Activated CD4-positive, alpha-beta T cell treated with anti-CD3 and anti-CD28 coated beads, Interleukin-2, amount 50 U/mL, for 1 hour (primary cell): Measurements from ENCODE around the gene FAM8A1.

Source experiments
- DNase-seq: peaks from one replicate; pipeline ENCODE4 v3.0.0-alpha.2; 2020

The FAM8A1 gene

DNA sequence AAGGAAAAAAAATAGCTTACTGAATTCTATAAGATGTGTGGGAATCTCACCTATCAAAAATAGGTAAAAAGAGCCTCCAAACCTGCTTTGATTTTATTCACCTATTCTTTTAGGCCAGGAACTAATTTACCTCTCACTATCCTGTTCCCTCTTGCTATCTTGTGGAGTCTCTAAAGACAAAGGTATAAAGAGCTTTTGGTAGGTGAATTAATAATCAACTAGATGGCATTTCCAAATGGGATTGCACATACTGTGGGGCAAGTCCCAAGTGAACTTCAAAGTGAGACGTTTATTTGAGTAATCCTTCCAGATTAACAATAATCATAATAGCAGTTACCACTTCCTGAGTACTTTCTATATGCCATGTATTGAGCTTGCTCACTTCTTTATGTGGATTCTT is 2.8 kb downstream of the FAM8A1 start:
- no peak for DNase-seq

DNA sequence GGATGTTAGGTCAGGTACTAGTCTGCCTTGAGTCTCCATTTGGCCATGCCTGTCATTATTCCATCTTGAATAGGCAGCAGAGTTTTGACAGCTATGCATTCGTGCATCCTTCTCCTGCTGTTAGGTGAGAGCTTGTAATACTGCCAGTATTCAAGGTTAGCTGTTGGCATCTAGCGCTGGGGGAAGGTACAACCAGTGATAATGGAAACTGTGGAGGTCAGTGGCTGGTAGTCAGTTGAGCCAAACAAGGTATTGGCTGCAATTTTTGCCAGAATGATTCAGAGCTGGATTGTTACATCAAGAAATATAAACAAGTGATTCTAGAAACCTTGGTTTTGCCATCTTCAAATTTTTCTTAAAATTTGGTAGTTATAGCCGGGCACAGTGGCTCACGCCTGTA is 6.5 kb downstream of the FAM8A1 start:
- DNase-seq: no peak

GRCh38 chr6:17610835-17611234 is 10.7 kb downstream of the FAM8A1 start:
- no peak for DNase-seq

DNA sequence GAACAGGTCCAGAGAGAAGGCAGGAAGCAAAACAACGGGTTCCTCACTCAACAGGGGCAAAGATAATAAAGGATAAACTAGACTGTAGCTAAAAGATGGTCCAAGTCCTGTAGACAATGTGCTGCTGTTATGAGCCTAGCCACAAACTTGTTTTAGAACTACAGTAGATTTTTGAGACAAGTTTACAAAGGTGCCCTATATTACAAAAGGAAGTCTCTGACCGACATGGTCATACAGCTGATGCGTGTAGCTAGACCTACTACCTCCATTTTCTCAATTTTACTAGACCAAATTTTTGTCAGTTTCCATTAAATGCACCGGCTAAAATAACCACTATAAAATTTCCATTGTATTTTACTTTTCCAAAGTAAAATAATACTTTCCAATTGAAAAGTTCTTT is 11.9 kb downstream of the FAM8A1 start:
- DNase-seq: no peak

DNA sequence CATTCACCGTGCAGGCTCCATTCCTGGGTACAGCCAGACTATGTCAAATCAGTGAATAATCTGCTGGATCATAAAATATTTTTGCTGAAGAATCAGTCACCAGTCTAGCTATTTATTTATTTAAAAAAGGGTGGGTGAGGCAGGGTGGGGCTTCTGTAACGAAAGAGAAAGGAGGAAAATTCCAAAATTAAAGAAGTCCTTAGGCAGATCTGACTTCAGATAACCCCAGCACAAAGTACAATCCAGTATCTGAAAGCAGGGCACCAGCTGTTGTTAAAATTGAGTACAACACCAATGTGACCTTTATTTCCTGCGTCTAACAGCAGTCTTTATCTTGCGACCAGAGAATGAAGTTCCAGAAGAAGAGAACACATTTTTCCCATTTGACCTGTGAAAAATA is 15.7 kb downstream of the FAM8A1 start:
- no peak for DNase-seq

DNA sequence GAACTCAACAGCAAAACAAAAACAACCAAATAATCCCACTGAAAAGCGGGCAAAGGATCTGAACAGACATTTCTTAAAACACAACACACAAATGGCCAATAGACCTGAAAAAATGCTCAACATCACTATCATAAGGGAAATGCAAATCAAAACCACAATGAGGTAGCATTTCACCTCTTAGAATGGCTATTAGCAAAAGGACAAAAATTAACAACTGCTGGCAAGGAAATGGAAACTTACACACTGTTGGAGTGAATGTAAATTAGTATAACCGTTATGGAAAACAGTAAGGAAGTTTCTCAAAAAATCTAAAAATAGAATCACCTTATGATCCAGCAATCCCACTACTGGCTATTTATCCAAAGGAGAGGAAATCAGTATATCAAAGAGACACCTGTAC is 20.9 kb downstream of the FAM8A1 start:
- no peak for DNase-seq

- DNase-seq: no peak
Measured at GRCh38 chr6:17622144-17622543, 22.0 kb downstream of the FAM8A1 start.

GRCh38 chr6:17624396-17624795 is 24.3 kb downstream of the FAM8A1 start:
- DNase-seq: no peak

DNA sequence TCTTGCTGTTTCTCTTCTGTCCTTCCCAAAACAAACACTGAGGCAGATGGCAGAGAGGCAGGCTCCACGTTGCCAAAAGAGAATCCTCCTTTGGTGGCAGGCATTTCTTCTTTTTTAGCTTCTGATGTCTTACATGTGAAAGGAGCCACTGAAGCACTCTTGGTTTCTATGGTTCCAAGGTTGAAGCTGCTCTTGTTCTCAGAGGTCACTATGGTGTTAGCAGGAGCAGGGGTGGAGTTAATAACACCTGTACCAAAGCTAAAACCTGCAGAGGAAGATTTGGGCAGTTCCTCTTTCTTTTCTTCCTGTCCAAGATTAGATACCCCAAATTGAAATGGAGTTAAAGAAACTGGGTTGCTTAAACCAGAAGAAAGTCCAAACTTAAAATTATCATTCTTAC is 28.8 kb downstream of the FAM8A1 start:
- DNase-seq: no peak

DNA sequence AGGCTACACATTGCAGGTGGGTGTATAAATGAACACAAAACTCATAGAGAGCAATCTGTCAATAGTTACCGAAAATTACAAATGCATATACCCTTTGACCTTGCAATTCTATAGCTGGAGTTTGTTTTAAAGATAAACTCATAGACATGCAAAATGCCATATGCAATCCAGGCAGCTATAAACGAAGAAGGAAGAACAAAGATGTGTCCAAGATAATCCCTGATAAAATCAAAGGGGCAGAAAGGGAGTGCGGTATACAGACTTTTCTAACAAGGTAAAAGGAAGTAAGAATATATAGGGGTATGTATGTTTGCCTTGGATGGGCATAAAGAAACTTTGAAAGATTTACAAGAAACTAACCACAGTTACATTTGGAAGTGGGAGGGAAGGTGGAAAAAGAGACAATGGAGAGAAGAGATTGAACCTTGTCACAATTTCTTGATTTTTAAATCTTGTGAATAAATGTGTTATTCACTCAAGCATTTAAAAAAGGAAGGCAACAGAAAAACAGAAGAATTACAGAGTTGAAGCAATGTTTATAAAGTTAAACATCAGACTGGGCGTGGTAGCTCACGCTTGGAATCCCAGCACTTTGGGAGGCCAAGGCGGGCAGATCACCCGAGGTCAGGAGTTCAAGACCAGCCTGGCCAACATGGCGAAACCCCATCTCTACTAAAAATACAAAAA is 29.9 kb downstream of the FAM8A1 start:
- no peak for DNase-seq

GRCh38 chr6:17630511-17631073 is 30.5 kb downstream of the FAM8A1 start:
- DNase-seq: no peak

GRCh38 chr6:17632934-17633333 is 32.8 kb downstream of the FAM8A1 start:
- no peak for DNase-seq

DNA sequence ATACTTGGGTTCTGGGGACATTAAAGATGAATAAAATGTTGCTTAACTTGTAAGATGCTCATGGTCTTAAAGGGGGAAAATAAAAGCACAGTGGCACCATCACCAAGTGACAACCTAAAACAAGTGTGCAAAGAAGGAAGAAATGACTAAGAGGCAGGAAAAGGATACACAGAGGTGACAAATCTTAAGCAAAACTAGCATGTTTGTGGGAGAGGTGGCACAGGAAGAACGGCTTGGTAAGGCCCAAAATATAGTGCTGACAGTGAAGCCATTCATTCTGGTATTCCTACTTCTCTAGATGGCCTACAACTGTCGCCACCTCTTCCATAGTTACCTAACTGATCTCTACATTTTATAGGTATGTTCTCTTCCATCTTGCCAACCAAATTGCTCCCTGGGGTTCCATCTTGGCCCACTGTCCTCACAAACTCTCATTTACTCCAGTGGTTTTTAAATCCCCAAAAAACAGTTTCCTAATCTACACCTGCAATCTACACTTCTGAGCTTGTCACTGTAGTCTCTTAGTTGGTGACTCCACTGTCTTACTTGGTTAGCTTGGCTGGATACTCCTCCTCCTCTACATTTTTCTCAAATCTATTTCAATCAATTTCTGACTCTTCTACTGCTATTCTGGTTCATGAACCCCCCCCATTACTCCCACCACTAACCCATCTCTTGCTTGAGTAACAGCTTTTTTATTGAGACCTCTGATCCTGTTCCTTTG is 33.5 kb downstream of the FAM8A1 start:
- DNase-seq: no peak

DNA sequence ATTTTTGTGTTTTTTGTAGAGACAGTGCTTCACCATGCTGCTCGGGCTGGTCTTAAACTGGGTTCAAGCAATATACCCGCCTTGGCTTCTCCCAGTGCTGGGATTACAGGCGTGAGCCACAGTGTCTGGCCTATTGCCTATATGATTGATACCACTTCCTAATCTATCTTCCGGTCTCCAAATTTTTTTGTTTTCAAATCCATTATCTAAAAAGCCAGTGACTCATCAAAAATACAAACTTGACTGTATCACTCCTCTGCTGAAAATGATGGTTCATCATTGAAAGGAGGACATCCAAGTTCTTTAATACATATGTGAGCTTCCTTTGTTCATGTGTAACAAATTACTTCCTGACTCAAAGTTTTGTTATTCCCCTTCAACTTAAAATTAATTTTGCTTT is 35.5 kb downstream of the FAM8A1 start:
- DNase-seq: no peak

DNA sequence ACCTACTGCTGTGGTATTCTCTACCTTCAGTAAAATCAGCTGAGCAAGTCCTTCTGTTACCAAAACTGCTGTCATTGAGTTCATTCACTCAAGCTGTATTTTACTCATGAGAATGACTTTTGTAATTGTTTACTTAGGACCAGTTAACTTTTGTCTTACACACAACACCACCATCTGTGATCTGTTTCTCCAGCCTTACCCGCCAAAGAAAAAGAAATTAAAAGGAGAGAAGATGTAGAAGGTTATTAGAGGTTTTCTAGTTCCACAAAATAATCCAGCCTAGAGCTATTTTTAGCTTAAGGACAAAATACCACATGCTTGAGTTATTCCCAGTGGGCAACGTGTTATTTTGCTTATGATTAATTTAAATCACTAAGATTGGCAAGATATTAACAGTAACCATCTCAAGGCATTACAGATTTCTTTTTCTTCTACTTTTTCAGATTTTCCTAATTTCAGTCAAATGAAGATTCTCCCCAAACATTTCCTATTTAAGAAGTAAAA is 38.2 kb downstream of the FAM8A1 start:
- DNase-seq: no peak

DNA sequence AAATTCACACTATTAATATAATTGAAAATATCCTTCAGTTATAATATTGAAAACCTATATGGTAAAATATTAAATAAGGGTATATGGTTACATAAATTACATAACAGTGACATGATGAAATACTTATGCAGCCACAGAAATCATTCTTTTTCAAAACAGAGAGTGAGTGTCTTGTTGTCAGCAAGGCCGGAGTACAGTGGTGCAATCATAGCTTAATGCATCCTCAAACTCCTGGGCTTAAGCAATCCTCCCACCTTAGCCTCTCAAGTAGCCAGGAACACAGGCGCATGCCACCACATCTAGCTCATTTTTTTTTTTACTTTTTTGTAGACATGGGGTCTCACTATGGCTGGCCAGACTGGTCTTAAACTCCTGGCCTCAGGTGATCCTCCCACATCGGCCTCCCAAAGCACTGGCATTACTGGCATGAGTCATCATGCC is 40.4 kb downstream of the FAM8A1 start:
- DNase-seq: no peak

DNA sequence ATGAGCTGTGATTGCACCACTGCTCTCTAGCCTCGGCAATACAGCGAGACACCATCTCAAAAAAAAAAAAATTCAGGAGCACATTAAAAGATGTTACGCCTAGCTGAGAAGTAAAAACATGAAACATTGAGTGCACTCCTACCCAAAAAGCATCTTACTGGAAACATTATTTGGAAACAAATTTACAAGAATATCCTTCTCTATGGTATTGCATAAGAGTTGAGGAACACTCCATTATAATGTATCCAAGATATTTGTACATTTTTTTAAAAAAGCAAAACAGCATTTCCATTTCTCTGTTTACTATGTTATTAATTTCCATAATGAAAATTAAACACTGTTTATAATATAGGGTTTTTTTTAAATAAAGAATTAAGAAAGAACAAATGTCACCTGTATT is 48.6 kb downstream of the FAM8A1 start:
- DNase-seq: no peak

- no peak for DNase-seq
Measured at GRCh38 chr6:17650656-17651309, 50.7 kb downstream of the FAM8A1 start.

DNA sequence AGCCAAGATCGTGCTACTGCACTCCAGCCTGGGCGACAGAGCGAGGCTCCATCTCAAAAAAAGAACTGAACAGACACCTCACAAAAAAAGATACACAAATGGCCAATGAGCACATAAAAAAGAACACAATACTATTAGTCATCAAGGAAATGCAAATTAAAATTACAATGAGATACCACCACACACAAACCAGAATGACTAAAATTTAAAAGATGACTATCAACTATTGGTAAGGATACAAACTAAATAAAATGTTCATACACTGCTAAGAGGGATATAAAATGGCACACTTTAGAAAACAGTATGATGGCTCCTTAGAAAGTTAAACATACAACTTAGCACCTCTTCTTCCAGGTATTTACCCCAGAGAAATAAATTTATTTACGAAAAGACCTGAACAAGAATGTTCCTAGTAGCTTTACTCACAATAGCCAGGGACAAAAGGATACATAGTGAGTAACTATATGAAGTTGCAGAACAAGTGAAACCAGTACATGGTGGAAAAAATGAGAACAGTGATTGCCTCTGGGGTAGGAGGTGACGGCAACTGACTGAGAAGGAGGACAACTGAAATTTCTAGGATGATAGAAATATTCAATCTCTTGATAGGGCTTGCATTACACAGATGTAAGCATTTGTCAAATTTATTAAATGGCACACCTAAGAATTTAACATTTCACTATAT is 53.2 kb downstream of the FAM8A1 start:
- DNase-seq: no peak

DNA sequence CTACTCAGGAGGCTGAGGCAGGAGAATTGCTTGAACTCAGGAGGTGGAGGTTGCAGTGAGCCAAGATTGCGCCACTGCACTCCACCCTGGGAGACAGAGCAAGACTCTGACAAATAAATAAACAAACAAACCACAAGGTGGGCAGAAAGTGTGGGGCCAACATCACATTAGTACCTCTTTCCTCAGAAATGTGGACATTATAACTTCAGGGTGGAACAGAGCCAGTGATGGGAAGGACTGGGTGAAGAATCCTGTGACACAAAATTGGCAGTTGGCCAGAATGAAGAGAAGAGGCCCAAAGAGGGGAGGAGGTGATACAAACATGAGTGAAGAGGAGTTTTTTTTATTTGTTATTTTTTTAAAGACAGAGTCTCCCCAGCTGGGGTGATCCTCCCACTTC is 56.0 kb downstream of the FAM8A1 start:
- no peak for DNase-seq

- no peak for DNase-seq
Measured at GRCh38 chr6:17656644-17657043, 56.5 kb downstream of the FAM8A1 start.
